NCI-H128 (cell line): ENCODE results near the gene DIDO1.
"Not testable (repeated sequence)": the region's sequence is repeated elsewhere in the genome, so short reads cannot be mapped to it uniquely, and the experiment has no call there.

ENCODE experiments used
- DNase-seq: peaks from one replicate; lab custom pipeline; 2025; ENCODE audit not compliant: unreplicated experiment; lab: John Stamatoyannopoulos, UW

Gene DIDO1

GRCh38 chr20:62859721-62860120 is 66.6 kb downstream of the DIDO1 start:
- DNase-seq = no peak

DNA sequence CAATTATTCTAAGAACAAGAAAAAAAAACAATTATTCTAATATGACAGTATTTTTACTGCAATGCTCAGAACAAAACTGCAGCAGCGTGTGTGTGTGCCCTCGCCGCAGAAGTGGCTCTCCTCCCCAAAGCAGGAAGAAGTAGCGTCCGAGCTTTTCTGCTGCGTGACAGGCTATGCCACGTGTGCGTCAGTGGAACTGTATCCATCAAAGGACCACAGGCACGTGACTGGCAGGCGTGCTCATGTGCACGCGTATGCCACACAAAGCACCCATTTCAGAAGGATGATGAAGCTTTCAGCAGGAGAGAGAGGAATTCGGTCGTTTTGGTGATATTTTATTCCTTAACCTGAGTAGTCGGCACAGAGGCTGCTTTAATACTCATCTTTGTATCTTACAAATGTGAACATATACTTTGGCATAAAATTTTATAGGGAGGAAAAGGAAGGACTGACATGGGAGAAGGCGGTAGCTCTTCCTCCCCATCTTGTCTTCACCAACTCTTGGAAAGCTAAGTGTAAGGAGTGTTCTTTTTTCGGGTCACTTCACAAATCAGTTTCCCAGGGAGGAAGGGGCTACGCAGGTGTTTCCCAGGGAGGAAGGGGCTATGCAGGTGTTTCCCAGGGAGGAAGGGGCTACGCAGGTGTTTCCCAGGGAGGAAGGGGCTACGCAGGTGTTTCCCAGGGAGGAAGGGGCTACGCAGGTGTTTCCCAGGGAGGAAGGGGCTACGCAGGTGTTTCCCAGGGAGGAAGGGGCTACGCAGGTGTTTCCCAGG is 68.1 kb downstream of the DIDO1 start:
- DNase-seq = no peak

DNA sequence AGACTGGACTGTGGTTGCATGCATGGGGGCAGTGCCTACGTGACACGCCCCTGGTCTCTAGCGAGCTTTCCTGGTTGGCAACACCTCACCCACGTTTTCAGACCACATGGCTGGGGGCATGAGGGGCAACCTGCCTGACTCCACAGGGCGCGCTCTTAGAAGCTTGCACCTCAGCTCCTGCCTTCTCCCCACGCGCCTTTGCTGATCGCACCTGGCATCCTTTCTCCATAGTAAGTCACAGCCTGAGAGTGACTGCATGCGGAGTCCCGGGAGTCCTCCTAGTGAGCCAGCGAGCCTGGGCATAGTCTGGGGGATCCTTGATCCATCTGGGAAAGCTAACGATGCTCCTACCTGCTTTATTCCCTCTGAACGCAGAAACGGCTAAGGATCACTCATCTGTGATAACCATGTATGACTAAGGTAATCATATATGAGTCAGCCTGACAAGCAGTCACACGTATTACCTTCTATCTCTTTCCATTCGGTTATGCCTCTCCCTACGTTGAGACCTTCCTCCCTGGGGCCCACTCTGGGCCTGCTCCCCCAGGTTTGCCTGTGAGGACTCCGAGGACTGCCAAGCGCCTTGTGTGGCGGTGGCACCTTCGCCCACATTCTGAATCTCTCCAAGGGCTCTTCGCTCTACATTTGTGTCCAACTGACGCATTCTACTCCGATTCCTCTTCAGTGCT is 69.2 kb downstream of the DIDO1 start:
- no peak for DNase-seq

- no peak for DNase-seq
These were observed 71.2 kb downstream of the DIDO1 start for GRCh38 chr20:62855120-62855519.

DNA sequence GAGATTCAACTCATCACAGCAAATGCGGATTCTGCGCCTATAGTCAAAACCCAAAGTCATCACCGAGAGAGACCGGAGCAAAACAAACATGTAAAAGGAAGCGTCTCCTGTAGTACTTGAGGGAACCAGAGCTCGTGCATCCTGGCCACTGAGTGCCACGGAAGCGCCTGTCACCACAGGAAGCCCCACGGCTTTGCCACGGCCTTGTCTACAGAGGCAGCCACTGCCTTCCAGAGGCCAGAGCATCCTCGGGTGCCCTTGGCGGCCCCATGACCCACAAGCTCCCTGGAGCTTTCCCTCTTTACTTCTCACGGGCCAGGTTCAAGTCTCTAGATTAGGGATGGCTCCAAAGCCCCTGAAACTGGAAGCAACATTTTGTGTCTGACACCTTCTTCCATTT is 72.2 kb downstream of the DIDO1 start:
- no peak for DNase-seq

DNA sequence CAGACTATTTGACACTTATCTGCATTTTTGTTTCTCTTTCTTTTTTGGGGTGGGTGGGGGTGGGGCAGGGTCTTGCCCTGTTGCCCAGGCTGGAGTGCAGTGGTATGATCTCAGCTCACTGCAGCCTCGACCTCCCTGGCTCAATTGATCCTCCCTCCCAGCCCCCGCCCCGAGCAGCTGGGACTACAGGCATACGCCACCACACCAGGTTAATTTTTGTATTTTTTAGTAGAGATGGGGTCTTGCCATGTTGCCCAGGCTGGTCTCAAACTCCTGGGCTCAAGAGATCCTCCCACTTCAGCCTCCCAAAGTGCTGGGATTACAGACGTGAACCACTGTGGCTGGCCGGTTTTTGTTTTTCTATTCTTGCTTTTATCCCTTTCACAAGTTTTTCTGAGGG is 73.0 kb downstream of the DIDO1 start:
- not testable (repeated sequence) for DNase-seq

DNA sequence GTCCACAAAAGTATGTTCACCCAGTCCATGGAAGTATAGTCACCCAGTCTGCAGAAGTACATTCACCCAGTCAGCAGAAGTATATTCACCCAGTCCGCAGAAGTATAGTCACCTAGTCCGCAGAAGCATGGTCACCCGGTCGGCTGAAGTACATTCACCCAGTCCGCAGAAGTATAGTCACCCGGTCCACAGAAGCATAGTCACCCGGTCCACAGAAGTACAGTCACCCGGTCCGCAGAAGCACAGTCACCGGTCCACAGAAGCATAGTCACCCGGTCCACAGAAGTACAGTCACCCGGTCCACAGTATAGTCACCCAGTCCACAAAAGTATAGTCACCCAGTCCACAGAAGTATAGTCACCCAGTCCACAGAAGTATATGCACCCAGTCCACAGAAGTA is 73.5 kb downstream of the DIDO1 start:
- no peak for DNase-seq

DNA sequence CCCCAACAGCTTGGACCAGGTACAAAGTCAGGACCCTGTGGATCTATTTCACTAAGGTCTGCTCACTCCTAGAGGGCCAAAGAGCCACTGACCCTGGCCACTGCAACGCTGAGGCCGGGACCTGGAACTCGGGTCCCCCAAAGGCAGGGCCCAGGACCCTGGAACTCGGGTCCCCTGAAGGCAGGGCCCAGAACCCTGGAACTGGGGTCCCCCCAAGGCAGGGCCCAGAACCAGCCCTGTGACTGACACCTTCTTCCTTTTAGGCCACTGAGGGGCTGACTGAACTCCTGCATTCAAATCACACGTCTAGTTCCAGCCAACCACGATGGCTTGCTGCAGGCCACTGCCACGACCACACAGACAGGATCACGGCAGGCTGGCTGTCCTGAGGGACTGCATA is 74.1 kb downstream of the DIDO1 start:
- DNase-seq = no peak

DNA sequence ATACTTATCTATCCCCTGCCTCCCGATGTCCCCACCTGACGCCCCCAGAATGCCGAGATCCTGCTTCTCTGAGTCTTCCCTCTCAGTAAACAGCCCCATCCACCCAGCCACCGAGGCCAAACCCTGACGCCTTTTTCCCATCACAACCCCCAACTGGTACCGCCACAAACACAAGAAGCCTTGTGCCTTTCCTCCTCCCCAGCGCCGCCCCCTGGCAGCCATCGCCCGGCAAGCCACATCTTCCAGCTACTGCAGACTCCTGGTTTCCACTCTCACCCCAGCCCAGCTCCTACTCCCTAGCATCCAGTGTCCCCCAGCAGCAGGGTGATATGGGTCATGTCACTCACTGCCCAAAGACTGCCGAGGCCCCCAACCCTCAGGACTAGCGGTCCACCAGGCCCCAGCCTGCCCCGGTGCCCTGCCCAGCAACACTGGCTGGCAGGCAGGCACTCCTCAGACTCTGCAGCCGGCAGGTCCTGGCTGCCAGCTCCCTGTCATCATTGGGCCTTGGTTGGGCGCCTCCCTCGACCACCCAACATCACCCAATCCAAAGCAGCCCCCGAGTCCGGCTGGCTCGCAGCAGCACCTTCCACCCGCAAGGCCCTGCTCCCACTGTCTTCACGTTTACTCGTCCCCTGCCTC is 75.9 kb downstream of the DIDO1 start:
- DNase-seq = no peak

- no peak for DNase-seq
These were observed 76.9 kb downstream of the DIDO1 start for GRCh38 chr20:62849431-62849830.

GRCh38 chr20:62848917-62849316 is 77.4 kb downstream of the DIDO1 start:
- not testable (repeated sequence) for DNase-seq

- no peak for DNase-seq
These were observed 80.0 kb downstream of the DIDO1 start for GRCh38 chr20:62846166-62846890.

GRCh38 chr20:62845416-62846160 is 80.7 kb downstream of the DIDO1 start:
- no peak for DNase-seq

DNA sequence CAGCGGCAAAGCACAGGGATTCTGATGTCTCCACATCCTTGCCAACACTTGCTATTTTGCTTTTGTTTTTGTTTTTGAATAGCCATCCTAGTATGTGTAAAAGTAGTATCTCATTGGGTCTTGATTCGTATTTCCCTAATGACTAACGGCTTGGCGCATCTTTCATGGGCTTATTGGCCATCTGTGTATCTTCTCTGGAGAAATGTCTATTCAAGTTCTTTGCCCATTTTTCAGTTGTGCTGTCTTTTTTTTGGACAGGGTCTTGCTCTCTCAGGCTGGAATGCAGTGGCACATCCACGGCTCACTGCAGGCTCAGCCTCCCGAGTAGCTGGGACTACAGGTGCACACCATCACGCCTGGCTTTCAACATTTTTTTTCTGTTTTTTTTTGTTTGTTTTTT is 82.1 kb downstream of the DIDO1 start:
- no peak for DNase-seq

DNA sequence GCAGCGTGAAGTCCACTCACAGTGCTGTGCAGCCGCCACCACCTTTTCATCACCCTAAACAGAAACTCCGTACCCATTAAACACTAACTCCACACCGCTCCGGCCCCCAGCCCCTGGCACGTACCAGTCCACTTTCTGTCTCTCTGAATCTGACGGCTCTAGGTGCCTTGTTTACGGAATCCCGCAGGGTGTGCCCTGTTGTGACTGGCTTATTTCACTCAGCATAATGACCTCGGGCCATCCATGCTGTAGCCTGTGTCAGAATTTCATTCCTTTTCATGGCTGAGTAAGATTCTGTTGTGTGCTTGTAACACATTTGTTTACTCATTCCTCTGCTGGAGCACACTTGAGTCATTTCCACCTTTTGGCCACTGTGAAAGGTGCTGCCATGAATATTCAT is 82.6 kb downstream of the DIDO1 start:
- no peak for DNase-seq

GRCh38 chr20:62841705-62842212 is 84.5 kb downstream of the DIDO1 start:
- DNase-seq = no peak

DNA sequence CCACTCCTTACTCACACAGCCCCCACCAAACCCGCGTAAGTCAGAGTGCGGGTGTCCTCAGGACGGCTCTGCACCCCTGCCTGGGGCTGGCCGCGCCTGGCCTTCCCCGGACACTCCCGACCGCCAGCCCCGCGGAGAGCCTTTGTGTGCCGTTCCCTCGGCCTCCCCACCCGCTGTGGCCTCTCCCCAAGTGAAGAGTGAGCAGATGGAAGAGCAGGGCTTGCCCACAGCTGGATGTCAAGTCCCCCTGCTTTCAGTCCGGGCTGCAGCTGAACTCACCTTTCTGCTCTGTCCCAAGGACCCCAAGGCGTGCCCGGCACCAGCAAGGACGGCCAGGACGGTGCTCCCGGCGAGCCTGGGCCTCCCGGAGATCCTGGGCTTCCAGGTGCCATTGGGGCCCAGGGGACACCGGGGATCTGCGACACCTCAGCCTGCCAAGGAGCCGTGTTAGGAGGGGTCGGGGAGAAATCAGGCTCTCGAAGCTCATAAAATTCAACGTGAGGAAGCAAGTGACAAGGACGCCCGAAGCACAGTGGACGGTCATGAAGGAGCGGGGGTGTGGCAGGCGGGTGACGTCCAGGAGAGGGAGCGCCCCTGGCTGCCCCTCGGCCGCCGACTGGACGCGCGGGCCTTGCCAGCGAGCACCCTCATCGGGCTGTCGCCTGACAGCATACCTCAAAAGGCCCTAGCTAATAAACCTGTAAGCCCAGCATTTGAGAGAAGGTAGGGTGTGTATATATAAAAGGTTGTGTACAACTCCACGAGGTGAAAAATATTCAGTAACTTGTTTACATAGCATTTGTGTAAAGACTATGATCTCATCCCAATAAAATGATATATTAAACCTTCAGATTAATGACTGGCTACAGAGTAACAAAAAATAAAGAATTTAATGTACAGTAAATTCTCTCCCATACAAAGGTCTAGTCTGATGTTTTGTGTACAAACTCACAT is 85.8 kb downstream of the DIDO1 start:
- no peak for DNase-seq

GRCh38 chr20:62839816-62840215 is 86.5 kb downstream of the DIDO1 start:
- no peak for DNase-seq

DNA sequence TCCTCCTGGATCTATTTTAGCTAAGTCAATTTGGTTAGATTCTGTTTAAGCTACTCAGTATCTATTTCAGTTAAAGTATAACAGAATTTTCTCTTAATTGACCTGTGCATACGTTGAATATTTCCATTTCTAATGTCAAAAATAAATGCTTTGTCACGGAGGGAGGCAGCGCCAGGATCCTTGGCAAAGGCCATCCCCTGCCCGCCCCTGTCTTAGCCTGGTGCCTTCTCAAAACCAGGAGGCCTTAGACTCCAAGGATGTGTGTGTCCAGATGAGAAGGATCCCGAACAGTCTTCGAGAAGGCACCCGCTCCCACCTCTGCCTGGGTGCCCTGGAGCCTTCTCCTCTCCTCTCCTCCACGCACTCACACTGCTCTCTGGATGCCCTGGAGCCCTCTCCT is 87.0 kb downstream of the DIDO1 start:
- DNase-seq = no peak
